BJ (cell line): Measurements from ENCODE around the gene CACNA2D4. TPM values are rescaled to one million over a fixed set of nuclear protein-coding genes. Genes with fewer than 3 reads are reported as not detected.

Experiments used
- CTCF ChIA-PET: fragments of 350-600 bp; formaldehyde crosslinking; extraction: SDS; loops from one replicate; lab custom pipeline; 2021; ENCODE audit warnings: antibody characterized with exemption, inconsistent platforms; lab: Yijun Ruan, JAX
- POLR2A ChIA-PET: fragments of 300-600 bp; sonication (Branson Sonifier 250); formaldehyde crosslinking; extraction: SDS; loops from one replicate; lab custom pipeline; 2021; ENCODE audit warnings: antibody characterized with exemption; lab: Charles Lee
- DNase-seq: peaks from one replicate; pipeline ENCODE4 v3.0.0-alpha.2; 2011; ENCODE audit warnings: low read depth
- H3K27me3 ChIP-seq: 2 replicates; pipeline ENCODE4 v1.6.0; 2011; ENCODE audit warnings: low read length; ENCODE audit not compliant: control insufficient read depth, insufficient read depth
- H3K36me3 ChIP-seq: 2 replicates; pipeline ENCODE4 v1.5.1; 2011; ENCODE audit warnings: low read length; ENCODE audit not compliant: control insufficient read depth, insufficient read depth
- H3K4me3 ChIP-seq: 2 replicates; pipeline ENCODE4 v1.5.1; 2011; ENCODE audit warnings: low read depth, mild to moderate bottlenecking, control low read depth, low read length
- polyA plus RNA-seq: library from polyadenylated mRNA; depleted of rRNA; stranded (reverse); fragments of >200 nt; gene quantifications from 2 replicates; pipeline ENCODE4 v1.2.3, GENCODE V29; 2011
- TF ChIP-seq, protein P1 (sequence below): IDR thresholded peaks from 2 replicates; pipeline ENCODE4 v1.5.1; 2011; ENCODE audit warnings: low read depth, mild to moderate bottlenecking, control low read depth, inconsistent platforms, low read length, moderate library complexity; ENCODE audit not compliant: insufficient read depth

The CACNA2D4 gene
- polyA plus RNA-seq, 1 experiment, result 0.39 TPM

DNA sequence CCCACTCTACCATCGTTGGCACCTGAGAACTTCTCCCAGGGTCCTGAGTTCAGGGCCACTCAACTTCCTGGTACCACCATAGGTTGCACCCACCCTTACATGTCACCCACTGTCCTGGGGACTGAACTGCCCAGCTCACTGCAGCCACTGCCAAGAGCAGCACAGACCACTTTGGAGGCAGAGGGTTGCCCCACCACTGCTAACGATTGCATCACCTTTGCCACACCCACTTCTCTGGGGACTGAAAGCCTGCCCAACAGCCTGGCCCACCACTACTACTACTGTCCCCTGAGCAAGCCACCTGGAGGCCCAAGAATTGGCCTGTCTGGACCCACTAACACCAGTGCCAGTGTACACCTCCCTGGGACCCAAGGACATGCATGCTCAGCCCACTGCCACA is 27.6 kb downstream of the CACNA2D4 start:
- ChIA-PET POLR2A (no interaction called here), CTCF (no interaction called here)
- Histone ChIP-seq H3K4me3 (no peak overlapping the region), H3K27me3 (peaks cover 8% of the 10 kb centered on the region), H3K36me3 (no peaks in the 10 kb centered on the region)
- TF ChIP-seq, protein P1, sequence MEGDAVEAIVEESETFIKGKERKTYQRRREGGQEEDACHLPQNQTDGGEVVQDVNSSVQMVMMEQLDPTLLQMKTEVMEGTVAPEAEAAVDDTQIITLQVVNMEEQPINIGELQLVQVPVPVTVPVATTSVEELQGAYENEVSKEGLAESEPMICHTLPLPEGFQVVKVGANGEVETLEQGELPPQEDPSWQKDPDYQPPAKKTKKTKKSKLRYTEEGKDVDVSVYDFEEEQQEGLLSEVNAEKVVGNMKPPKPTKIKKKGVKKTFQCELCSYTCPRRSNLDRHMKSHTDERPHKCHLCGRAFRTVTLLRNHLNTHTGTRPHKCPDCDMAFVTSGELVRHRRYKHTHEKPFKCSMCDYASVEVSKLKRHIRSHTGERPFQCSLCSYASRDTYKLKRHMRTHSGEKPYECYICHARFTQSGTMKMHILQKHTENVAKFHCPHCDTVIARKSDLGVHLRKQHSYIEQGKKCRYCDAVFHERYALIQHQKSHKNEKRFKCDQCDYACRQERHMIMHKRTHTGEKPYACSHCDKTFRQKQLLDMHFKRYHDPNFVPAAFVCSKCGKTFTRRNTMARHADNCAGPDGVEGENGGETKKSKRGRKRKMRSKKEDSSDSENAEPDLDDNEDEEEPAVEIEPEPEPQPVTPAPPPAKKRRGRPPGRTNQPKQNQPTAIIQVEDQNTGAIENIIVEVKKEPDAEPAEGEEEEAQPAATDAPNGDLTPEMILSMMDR, result no peak
- DNase-seq, result no peak

DNA sequence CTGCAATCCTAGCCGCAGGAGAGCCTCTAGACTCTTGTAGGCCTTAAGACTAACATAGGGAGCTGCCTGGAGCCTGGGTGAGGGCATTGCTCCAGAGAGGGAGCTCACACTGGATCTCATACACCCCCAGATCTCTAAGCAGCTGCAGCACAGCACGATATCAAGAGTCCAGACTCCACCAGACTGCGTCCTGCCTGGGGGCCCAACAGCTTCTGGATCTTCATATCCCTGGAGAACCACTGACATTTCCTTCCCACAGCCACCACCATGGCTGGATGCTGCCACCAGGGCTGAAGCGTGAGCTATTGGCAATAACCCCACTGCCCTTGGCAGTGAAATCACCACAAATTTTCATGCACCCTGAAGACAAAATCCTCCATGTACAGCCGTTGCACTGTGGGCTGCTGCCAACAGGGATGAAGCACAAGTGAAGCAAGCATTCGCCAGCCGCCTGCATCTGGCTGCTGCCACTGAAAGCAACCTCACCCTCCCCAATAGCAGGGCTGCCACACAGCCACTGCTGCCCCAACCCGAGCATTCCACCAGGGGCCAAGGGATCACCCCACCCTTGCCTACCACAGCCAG is 28.2 kb downstream of the CACNA2D4 start:
- CTCF ChIA-PET, result no interaction called here
- Histone ChIP-seq H3K4me3 (no peak overlapping the region), H3K36me3 (no peaks in the 10 kb centered on the region), H3K27me3 (peaks cover 10% of the 10 kb centered on the region)
- POLR2A ChIA-PET, result no interaction called here
- TF ChIP-seq, protein P1, result no peak
- no peak for DNase-seq

DNA sequence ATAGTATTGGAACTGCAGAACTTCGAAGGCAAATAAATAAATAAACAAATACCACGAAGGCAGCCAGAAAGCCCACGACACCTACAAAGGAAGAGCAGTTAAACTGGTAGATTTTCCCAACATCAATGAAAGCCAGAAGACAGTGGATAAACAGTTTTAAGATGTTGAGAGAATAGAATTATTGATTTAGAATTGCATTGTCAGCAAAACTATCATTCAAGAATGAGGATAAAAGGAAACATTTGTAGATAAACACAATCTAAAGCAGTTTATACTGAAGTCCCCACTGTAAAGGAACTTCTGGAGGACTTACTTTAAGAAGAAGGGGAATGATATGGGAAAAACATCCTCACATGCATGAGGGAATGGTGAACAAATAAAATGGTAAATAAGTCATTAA is 29.5 kb downstream of the CACNA2D4 start:
- ChIA-PET CTCF (interaction anchor here (0.6 kb wide), 1 partner anchor 793 kb away, joined by 3 read pairs; no protein-coding TSS in a partner anchor), POLR2A (no interaction called here)
- H3K36me3 ChIP-seq, result no peaks in the 10 kb centered on the region
- no peak overlapping the region for H3K4me3 ChIP-seq
- peaks cover 10% of the 10 kb centered on the region for H3K27me3 ChIP-seq
- no peak for DNase-seq
- TF ChIP-seq, protein P1, result no peak

DNA sequence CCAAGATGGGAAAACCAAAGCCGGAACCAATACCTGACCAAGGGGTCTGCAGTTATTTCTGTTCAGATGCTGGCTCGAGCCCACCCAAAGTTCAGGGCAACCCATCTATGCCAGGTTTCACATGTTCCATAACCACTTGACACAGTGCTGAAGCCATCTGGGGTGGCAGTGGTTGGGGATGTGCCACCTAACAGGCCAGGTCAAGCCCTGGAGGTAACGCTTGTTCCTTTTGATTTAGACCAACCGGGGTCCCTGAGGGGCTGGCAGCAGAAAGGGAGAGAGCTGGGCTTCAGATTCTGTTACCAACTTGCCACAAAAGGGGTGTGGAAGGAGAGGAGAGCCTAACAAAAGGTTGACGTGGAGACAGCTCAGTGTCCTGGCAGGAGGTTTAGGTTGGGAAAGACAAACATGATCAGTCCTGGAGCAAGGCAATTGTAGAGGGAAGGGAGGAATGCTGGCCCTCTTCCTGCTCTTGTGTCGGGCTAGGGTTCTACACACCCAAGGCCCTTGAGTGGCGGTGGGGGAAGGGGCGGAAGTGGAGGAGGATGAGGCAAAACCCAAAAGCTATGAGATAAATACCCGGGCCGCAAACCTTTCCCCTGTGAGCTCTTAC is 31.9 kb downstream of the CACNA2D4 start:
- DNase-seq, result no peak
- CTCF ChIA-PET, result interaction anchor here (0.6 to 1.4 kb wide), 2 partner anchors 17 to 20 kb away, joined by 3 to 4 read pairs; no protein-coding TSS in a partner anchor
- H3K36me3 ChIP-seq, result no peaks in the 10 kb centered on the region
- POLR2A ChIA-PET, result no interaction called here
- peaks cover 16% of the 10 kb centered on the region for H3K27me3 ChIP-seq
- no peak overlapping the region for H3K4me3 ChIP-seq
- TF ChIP-seq, protein P1, result no peak

DNA sequence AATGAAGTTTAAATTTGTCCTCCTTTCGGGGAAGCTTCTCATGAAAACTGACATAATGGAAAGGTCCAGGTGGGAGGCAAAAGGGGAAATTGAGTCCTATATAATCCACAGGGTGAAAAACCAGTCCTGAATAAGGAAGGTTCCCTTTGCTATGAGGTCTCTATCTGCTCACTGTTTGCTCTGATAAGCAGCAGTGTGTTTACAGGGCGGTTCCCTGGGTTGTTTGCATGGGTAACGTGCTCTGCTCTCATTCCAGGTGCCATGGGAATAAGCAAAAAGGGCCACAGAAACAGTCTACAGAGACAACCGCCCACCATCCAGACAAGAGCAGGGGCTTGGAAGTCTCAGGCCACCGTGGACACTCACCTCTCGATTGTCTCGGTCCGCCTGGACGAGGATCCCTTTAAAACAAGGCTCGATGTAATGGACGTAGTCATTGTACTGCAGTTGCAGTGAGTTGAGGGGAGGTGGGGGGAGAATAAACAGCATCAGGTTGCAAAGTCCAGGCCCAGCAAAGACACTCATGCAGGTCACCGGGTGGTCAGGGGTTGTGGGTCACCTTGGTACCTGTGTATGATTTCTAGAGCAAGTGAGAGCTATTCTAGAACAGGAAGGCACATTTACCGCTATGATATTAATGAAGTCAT is 32.7 kb downstream of the CACNA2D4 start:
- POLR2A ChIA-PET, result no interaction called here
- no peak overlapping the region for H3K4me3 ChIP-seq
- no peaks in the 10 kb centered on the region for H3K36me3 ChIP-seq
- no peak for DNase-seq
- TF ChIP-seq, protein P1, result no peak
- H3K27me3 ChIP-seq, result peaks cover 17% of the 10 kb centered on the region
- CTCF ChIA-PET, result no interaction called here
